HG03469 (cell line): ENCODE measurements around the gene LRRC27.
"Not testable (repeated sequence)": the region's sequence is repeated elsewhere in the genome, so short reads cannot be mapped to it uniquely, and the experiment has no call there.

Experiments used
- ATAC-seq: cut with Tn5 transposase; IDR thresholded peaks from one replicate; pipeline ENCODE4 v1.9.1; 2021; ENCODE audit warnings: mild to moderate bottlenecking, moderate library complexity, moderate number of reproducible peaks; ENCODE audit not compliant: unreplicated experiment

LRRC27 gene

GRCh38 chr10:132331601-132332432 is at the start of gene LRRC27:
Gene LRRC27 (plus strand): TSS chr10:132332193. CDS start chr10:132333525, 1,332 bp downstream.
- peak; percentile 58 for ATAC-seq

GRCh38 chr10:132282667-132283603 is 49.1 kb upstream of the LRRC27 start:
- ATAC-seq: no peak

GRCh38 chr10:132283604-132284382 is 48.2 kb upstream of the LRRC27 start:
- ATAC-seq: no peak

GRCh38 chr10:132289439-132289838 is 42.6 kb upstream of the LRRC27 start:
- no peak for ATAC-seq

- ATAC-seq: no peak
Observed at GRCh38 chr10:132290631-132291030, 41.4 kb upstream of the LRRC27 start.

GRCh38 chr10:132291826-132292225 is 40.2 kb upstream of the LRRC27 start:
- no peak for ATAC-seq

- no peak for ATAC-seq
Observed at GRCh38 chr10:132292287-132293200, 39.4 kb upstream of the LRRC27 start.

- ATAC-seq: no peak
Observed at GRCh38 chr10:132293201-132293812, 38.7 kb upstream of the LRRC27 start.

GRCh38 chr10:132293813-132294520 is 38.0 kb upstream of the LRRC27 start:
- no peak for ATAC-seq

GRCh38 chr10:132294561-132295318 is 37.3 kb upstream of the LRRC27 start:
- no peak for ATAC-seq

GRCh38 chr10:132295481-132295880 is 36.5 kb upstream of the LRRC27 start:
- ATAC-seq: not testable (repeated sequence)

- no peak for ATAC-seq
Observed at GRCh38 chr10:132296666-132297443, 35.1 kb upstream of the LRRC27 start.

- ATAC-seq: no peak
Observed at GRCh38 chr10:132297526-132297925, 34.5 kb upstream of the LRRC27 start.

- ATAC-seq: no peak
Observed at GRCh38 chr10:132298038-132298881, 33.7 kb upstream of the LRRC27 start.

GRCh38 chr10:132299371-132300336 is 32.3 kb upstream of the LRRC27 start:
- no peak for ATAC-seq
